H1 (cell line): ENCODE measurements around the gene PLEKHN1. TPM values are rescaled to one million over a fixed set of nuclear protein-coding genes. Genes with fewer than 3 reads are reported as not detected.

Experiments
- GABPA ChIP-seq: IDR thresholded peaks from 2 replicates; pipeline ENCODE4 v1.6.1; 2011; ENCODE audit warnings: mild to moderate bottlenecking, low read length, moderate library complexity, borderline replicate concordance; ENCODE audit not compliant: insufficient read depth
- POLR2AphosphoS5 ChIP-seq: IDR thresholded peaks from 2 replicates; pipeline ENCODE4 v1.6.1; 2011; ENCODE audit warnings: low read depth, low read length
- SIN3A ChIP-seq, 2 experiments: IDR thresholded peaks in 1 of 2; conservative IDR thresholded peaks in 1 of 2; 2 replicates each; pipeline ENCODE4 v1.6.1; 2011 to 2012; ENCODE audit warnings: low read length in 2 of 2, improper control_type of control experiment in 1 of 2, low read depth in 1 of 2, mild to moderate bottlenecking in 1 of 2
- polyA plus RNA-seq, 7 experiments: library from polyadenylated mRNA; depleted of rRNA in 3 of 7; stranded (reverse) in 5 of 7; unstranded in 2 of 7; fragments of >200 nt in 5 of 7; fragments of 200-250 nt in 2 of 7; gene quantifications; 1 replicate in 5 of 7; 2 replicates in 1 of 7; 4 replicates in 1 of 7; pipeline versions ENCODE4 v1.2.1 to v1.2.3, GENCODE V29; 2011 to 2013; ENCODE audit warnings: missing spikeins in 2 of 7, mixed read lengths in 2 of 7
- total RNA-seq: library from RNA; stranded (reverse); fragmentation: NEBNext Ultra II Directional; extraction: Animal tissue kit (Norgen Biotek cat#: 25700); gene quantifications from 2 replicates; pipeline ENCODE4 v1.2.1, GENCODE V29; 2021

The PLEKHN1 gene
- total and polyA plus RNA-seq, 2 of the 8 experiments (the other 6 are each of a cell fraction or from before 2014, with no cell fraction given), result 0.39 to 1.5 TPM

- no peak for TF ChIP-seq GABPA
- no peak for TF ChIP-seq SIN3A (conservative IDR thresholded peaks at IDR 0.05 in 1 of 2, IDR thresholded peaks at IDR 0.05 in 1 of 2; ENCODE audit: low read depth in 1 of 2, low read length in 2 of 2)
- TF ChIP-seq POLR2AphosphoS5, result no peak
- TF ChIP-seq, all 59 proteins: peak for 0
Observed at GRCh38 chr1:918353-918752, 47.9 kb upstream of the PLEKHN1 start (continued).
